Hepatocyte (in vitro differentiated cells): ENCODE results near the gene HCN3. TPM values are rescaled to one million over a fixed set of nuclear protein-coding genes. Genes with fewer than 3 reads are reported as not detected.
A peak's percentile ranks its signal among the peaks of the same experiment; 100 is the strongest.

Experiments
- DNase-seq: peaks from one replicate; pipeline ENCODE4 v3.0.0-alpha.2; 2016; ENCODE audit warnings: low spot score
- H2AFZ ChIP-seq: fragments of 200-600 bp; sonication (generic); 2 replicates; pipeline ENCODE4 v1.6.0; 2016; ENCODE audit warnings: antibody characterized with exemption, mild to moderate bottlenecking
- H3K27ac ChIP-seq: fragments of 200-600 bp; sonication (generic); 2 replicates; pipeline ENCODE4 v1.5.1; 2016; ENCODE audit warnings: mild to moderate bottlenecking
- H3K27me3 ChIP-seq: fragments of 200-600 bp; sonication (generic); 2 replicates; pipeline ENCODE4 v1.6.1; 2016
- H3K36me3 ChIP-seq: fragments of 200-600 bp; sonication (generic); replicated peaks from 2 replicates; pipeline ENCODE4 v1.5.1; 2016; ENCODE audit warnings: low read depth; ENCODE audit not compliant: insufficient read depth
- H3K4me1 ChIP-seq: fragments of 200-600 bp; sonication (generic); 2 replicates; pipeline ENCODE4 v1.5.1; 2016; ENCODE audit warnings: mild to moderate bottlenecking, moderate library complexity; ENCODE audit not compliant: insufficient read depth
- H3K4me2 ChIP-seq: fragments of 200-600 bp; sonication (generic); 2 replicates; pipeline ENCODE4 v1.6.0; 2016
- H3K4me3 ChIP-seq: fragments of 200-600 bp; sonication (generic); 2 replicates; pipeline ENCODE4 v1.5.1; 2016; ENCODE audit warnings: mild to moderate bottlenecking
- H3K79me2 ChIP-seq: fragments of 200-600 bp; sonication (generic); 2 replicates; pipeline ENCODE4 v1.6.0; 2017; ENCODE audit warnings: mild to moderate bottlenecking
- H3K9me2 ChIP-seq: fragments of 200-600 bp; sonication (generic); replicated peaks from 2 replicates; pipeline ENCODE4 v1.6.0; 2017; ENCODE audit warnings: mild to moderate bottlenecking; ENCODE audit not compliant: insufficient read depth
- H3K9me3 ChIP-seq: fragments of 200-600 bp; sonication (generic); 2 replicates; pipeline ENCODE4 v1.5.1; 2016; ENCODE audit warnings: low read depth, mild to moderate bottlenecking
- H4K20me1 ChIP-seq: fragments of 200-600 bp; sonication (generic); 2 replicates; pipeline ENCODE4 v1.6.0; 2016; ENCODE audit warnings: mild to moderate bottlenecking; ENCODE audit not compliant: insufficient read depth, poor library complexity, severe bottlenecking
- CTCF ChIP-seq: fragments of 200-600 bp; sonication (generic); IDR thresholded peaks from 2 replicates; pipeline ENCODE4 v1.5.1; 2016; ENCODE audit warnings: antibody characterized with exemption, mild to moderate bottlenecking; ENCODE audit not compliant: poor library complexity
- EZH2 ChIP-seq: fragments of 200-600 bp; sonication (generic); IDR thresholded peaks from 2 replicates; pipeline ENCODE4 v1.6.1; 2016; ENCODE audit warnings: antibody characterized with exemption, mild to moderate bottlenecking, borderline replicate concordance
- EZH2phosphoT487 ChIP-seq: fragments of 200-600 bp; sonication (generic); IDR thresholded peaks from one replicate; pipeline ENCODE4 v1.6.1; 2018; ENCODE audit warnings: antibody characterized with exemption, mild to moderate bottlenecking, low read depth, moderate library complexity; ENCODE audit not compliant: unreplicated experiment, severe bottlenecking
- WGBS: methylation state at CpG from one replicate; pipeline ENCODE4 v1.1.6; 2016; ENCODE audit warnings: low lambda C conversion rate; ENCODE audit errors: missing lambda C conversion rate; 5-methylcytosine and 5-hydroxymethylcytosine counted together
- polyA plus RNA-seq: library from polyadenylated mRNA; unstranded; fragments of >200 nt; fragmentation: Nextera tagmentation; extraction: Ambion mirVana; gene quantifications from 2 replicates; pipeline ENCODE4 v1.2.1, GENCODE V29; 2016
- total RNA-seq: library from RNA; depleted of rRNA; stranded (reverse); fragments of >200 nt; gene quantifications from 2 replicates; pipeline ENCODE4 v1.2.3, GENCODE V29; 2014

HCN3 gene
- total and polyA plus RNA-seq, 2 experiments from 2014 or later: 4.3 to 5.6 TPM

- Histone ChIP-seq H3K79me2 (peaks cover 25% of the 10 kb centered on the region), H3K9me3 (no peaks in the 10 kb centered on the region), H3K27ac (peak overlapping the region; percentile 94), H3K4me2 (peak overlapping the region; percentile 87), H3K4me3 (peak overlapping the region; percentile 97), H3K9me2 (no peaks in the 10 kb centered on the region), H3K4me1 (peaks cover 21% of the 10 kb centered on the region), H2AFZ (peak overlapping the region; percentile 59), H3K36me3 (no peaks in the 10 kb centered on the region), H3K27me3 (no peaks in the 10 kb centered on the region), H4K20me1 (peaks cover 11% of the 10 kb centered on the region)
- peak; percentile 97 for DNase-seq
- 1% methylated on average over 37 of the region's 44 CpGs for WGBS
- TF ChIP-seq EZH2: no peak
- TF ChIP-seq EZH2phosphoT487: no peak
- no peak for TF ChIP-seq CTCF
Observed at GRCh38 chr1:155324037-155324716, 46.9 kb downstream of the HCN3 start.

GRCh38 chr1:155324717-155325602 lies 47.7 kb downstream of the HCN3 start:
- WGBS: 6% methylated on average over 58 of the region's 59 CpGs
- H3K79me2 ChIP-seq: peaks cover 25% of the 10 kb centered on the region
- H3K4me3 ChIP-seq: peak overlapping the region; percentile 97

GRCh38 chr1:155325603-155325893 lies 48.3 kb downstream of the HCN3 start:
- peak overlapping the region; percentile 76 for H3K27ac ChIP-seq
- no peaks in the 10 kb centered on the region for H3K27me3 ChIP-seq
- H4K20me1 ChIP-seq: peaks cover 11% of the 10 kb centered on the region
- no peaks in the 10 kb centered on the region for H3K9me3 ChIP-seq
- peaks cover 25% of the 10 kb centered on the region for H3K79me2 ChIP-seq
- peaks cover 21% of the 10 kb centered on the region for H3K4me1 ChIP-seq
- whole genome bisulfite sequencing: 54% methylated on average over 6 of the region's 6 CpGs
- H3K4me3 ChIP-seq: peak overlapping the region; percentile 97
- DNase-seq: no peak
- TF ChIP-seq EZH2phosphoT487 (no peak), CTCF (no peak), EZH2 (no peak)
- no peak overlapping the region for H2AFZ ChIP-seq
- no peaks in the 10 kb centered on the region for H3K36me3 ChIP-seq
- no peaks in the 10 kb centered on the region for H3K9me2 ChIP-seq
- H3K4me2 ChIP-seq: peak overlapping the region; percentile 87

More at GRCh38 chr1:155324717-155325602, 47.7 kb downstream of the HCN3 start:
- Histone ChIP-seq H3K9me3 (no peaks in the 10 kb centered on the region), H3K27me3 (no peaks in the 10 kb centered on the region), H4K20me1 (peaks cover 11% of the 10 kb centered on the region), H3K4me1 (peaks cover 21% of the 10 kb centered on the region), H3K9me2 (no peaks in the 10 kb centered on the region), H3K36me3 (no peaks in the 10 kb centered on the region), H3K4me2 (peak overlapping the region; percentile 87), H2AFZ (peak overlapping the region; percentile 53), H3K27ac (peak overlapping the region; percentile 76)
- peak; percentile 86 for DNase-seq
- TF ChIP-seq EZH2phosphoT487 (no peak), EZH2 (no peak), CTCF (peak; percentile 46)
